SH-SY5Y (cell line): ENCODE data around the gene COCH.

Source experiments
- GATA2 ChIP-seq: IDR thresholded peaks from 2 replicates; pipeline ENCODE4 v1.6.1; 2011; ENCODE audit warnings: mild to moderate bottlenecking, low read depth, low read length
- GATA3 ChIP-seq: IDR thresholded peaks from 2 replicates; pipeline ENCODE4 v1.6.1; 2011; ENCODE audit warnings: low read depth, mild to moderate bottlenecking, low read length, moderate library complexity

DNA sequence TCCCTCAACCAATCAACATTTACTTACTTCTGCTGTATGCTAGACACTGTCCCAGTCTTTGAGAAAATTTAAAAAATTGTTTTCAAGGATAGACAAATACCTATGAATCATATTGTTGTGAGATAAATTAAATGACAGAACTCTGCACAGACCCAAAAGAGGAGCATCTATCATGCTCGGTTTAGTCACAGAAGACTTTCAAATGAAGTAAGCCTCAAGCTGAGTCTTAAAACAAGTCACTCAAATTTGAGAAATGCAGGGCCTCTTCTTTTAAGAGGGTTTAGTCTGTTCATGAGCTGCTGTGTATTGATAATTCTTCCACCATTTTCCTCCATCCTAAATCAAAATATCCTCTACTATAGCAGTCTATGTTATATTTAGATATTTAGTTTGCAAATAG lies 24.4 kb upstream of the COCH start:
- no peak for TF ChIP-seq GATA2
- TF ChIP-seq GATA3 = no peak
